Epidermal melanocyte (primary cell): ENCODE data around the gene CACNA1H.
"Not testable (repeated sequence)": the region's sequence is repeated elsewhere in the genome, so short reads cannot be mapped to it uniquely, and the experiment has no call there.

Experiments used
- DNase-seq: peaks from one replicate; pipeline ENCODE4 v3.0.0; 2011; ENCODE audit warnings: low spot score; ENCODE audit not compliant: insufficient read length

CACNA1H gene

GRCh38 chr16:1190789-1191188, 37.9 kb downstream of the CACNA1H start:
- not testable (repeated sequence) for DNase-seq

DNA sequence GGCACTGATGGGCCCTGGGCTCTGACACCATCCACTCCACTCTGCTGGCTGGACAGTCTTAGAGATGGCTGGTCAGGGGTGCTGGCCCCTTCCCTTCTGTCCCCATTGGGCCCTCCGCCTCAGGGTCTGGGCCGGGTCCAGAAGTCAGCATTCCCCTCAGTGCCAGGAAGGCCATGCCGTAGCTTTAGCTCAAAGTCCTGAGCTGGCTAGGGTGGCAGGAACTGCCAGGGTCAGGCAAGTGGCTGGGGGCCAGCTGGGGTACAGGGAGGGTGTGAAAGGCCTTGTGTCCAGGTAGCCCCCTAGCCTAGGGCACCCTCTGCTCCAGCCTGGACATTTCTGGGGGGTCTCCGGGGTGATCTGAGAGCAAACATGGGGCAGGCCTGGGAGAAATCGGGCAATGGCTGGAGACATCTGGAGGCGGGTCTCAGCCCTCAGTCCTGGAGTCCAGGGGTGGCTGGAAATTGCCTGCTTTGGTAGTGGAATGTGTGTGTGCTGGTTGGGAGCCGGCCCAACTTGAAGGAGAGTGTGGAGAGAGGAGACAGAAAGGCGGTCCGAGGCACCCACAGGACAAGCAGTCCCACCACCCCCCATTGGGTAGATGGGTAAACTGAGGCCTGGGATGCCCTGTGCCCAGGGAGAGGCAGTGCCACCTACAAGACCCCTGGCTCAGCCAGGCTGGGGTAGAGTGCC, 39.6 kb downstream of the CACNA1H start:
- DNase-seq = no peak

DNA sequence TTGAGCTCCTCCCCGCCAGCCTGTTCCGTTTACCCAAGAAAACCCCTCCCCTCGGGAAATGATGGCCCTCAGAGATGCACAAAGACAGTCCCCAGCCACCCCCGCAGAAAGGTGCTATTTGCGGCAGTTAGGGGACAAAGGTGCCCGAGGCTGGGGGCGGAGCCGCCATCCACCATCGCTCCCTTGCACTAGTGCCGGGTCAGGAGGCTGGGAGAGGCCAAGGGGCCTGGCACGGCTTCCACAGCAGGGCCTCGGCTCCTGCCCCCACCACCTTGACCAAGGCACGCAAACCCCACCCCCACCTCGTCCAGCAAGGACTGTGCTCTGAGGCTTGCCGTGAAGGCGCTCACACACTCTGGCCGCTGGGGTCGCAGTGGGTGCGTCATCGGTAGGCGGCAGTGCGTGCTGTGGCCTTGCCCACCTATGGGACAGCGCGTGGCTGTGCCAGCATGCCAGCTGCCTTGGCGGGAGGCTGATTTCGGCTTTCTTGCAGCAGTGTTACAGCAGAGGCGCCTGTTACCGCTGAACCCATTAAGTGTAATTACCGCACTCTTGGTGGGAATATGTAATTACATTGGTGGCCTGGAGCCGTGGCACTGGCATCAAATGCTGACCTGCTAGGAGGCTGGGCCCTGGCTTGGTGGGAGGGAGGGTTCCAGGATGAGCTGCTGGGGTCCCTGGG, 40.4 kb downstream of the CACNA1H start:
- DNase-seq = no peak

DNA sequence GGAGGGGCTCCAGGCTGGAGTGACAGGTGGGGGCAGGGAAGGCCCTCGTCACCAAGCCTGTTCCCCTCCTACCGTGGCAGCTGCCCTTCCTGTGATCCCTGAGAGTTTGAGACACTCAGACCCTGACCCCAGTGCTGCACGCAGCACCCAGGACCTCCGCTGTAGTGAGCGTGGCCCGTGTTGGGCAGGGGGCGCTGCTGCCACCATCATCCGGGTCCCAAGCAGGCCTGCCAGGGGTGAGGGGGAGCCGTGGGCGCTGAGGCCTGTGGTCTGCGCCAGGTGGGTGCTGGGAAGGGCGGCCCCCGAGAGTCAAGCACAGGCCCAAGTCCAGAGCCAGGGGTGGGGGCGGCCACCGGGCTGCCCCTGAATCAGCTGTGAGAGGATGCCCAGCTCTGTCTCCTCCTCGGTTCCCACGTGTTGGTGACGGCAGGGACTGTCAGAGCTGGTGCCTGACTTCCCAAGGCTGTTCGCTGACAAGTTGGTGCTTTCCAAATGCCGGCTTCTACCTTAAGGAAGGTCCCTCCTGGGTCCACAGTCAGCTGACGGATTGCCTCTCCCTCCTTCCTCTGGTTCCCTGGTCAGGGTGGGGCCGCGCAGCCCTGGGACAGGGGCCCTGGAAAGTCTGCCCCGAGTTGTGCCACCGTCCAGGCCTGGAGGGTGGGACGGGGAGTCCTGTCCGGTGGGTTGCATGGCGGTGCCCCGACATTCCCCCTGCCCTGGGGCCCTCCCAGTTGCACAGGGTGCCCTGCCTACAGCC, 41.1 kb downstream of the CACNA1H start:
- DNase-seq = no peak

DNA sequence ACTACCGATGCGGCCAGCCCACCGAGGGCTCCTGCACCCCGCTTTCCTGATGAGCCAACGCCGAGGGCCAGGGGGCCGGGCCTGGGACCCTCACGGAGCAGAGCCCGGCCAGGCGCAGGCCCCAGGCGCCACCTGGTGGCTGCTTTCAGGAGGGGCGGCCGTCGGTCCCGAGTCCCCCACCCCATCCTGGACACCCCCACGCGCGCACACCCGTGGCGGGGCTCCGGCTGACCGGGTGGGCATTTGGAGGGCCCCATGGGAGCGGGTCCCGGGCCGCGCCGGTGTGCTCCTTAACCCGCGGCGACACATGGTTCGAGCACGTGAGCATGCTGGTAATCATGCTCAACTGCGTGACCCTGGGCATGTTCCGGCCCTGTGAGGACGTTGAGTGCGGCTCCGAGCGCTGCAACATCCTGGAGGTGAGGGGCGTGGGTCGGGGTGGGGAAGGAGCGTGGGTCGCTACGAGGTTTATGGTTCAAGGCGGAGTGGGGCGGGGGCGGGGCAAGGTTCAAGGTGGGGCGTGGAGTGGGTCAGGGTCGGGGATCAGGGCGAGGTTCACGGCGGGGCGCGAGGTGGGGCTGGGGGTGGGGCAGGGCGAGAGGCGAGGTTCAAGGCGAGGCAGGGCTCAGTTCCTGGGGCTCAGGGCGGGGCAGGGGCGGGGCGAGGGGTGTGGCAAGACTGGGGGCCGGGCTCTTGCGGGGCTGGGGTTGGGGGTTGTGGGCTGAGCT, 41.9 kb downstream of the CACNA1H start:
- DNase-seq = no peak

GRCh38 chr16:1195393-1195666, 42.4 kb downstream of the CACNA1H start:
- DNase-seq = no peak

DNA sequence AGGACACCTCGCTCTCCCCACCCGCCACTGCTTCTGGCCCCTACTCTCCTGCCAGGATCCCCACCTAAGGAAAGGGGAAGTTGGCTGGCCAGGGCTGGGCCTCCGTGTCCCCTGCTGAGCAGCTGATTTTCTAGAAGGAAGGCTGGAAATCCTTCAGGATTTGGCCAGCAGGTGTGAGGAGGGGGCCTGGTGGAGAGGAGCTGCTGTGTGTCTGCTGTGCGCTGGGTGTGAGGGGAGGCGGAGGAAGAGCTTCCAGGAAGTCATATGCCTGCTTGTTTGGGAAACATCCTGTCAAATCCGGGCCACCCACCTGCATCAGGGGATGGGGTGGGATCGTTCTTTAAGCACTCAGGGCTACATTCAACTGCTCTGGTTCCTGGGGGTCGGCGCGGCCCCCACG, 43.6 kb downstream of the CACNA1H start:
- no peak for DNase-seq

GRCh38 chr16:1197237-1197866, 44.4 kb downstream of the CACNA1H start:
- no peak for DNase-seq

DNA sequence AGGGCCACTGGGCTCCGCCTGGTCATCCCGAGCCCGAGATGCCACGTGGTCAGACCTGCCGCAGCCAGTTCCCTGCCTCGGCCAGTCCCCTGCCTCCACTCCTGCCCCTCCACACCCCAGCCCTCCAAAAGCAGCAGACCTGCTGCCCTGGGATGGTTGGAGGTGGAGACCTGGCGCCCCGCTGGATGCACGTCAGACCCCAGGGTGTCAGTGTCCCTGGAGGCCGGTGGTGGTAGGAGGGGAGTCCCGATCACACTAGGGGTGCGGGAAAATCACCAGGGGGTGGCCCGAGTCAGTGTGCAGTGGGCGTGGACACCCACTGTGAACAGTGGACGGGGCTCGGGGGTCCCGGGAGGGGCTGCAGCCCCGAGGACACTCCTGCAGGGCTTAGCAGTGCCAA, 45.3 kb downstream of the CACNA1H start:
- DNase-seq = no peak

DNA sequence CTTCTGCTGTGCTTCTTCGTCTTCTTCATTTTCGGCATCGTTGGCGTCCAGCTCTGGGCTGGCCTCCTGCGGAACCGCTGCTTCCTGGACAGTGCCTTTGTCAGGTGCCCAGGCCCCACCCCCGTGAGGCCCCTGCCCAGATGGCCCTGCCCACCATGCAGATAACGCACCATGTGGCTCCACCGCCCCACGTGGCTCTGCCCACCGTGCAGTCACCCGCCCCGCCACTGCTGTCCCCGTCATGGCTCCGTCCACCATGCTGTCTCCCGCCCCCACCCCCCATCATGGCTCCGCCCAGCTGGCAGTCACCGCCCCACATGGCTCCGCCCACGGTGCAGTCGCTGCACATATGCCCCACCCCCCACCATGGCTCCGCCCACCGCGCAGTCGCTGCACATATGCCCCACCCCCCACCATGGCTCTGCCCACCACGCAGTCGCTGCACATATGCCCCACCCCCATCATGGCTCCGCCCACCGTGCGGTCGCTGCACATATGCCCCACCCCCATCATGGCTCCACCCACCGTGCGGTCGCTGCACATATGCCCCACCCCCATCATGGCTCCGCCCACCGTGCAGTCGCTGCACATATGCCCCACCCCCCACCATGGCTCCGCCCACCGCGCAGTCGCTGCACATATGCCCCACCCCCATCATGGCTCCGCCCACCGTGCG, 45.9 kb downstream of the CACNA1H start:
- not testable (repeated sequence) for DNase-seq

GRCh38 chr16:1199347-1200013, 46.6 kb downstream of the CACNA1H start:
- DNase-seq = no peak

GRCh38 chr16:1200014-1200627, 47.2 kb downstream of the CACNA1H start:
- no peak for DNase-seq

- no peak for DNase-seq
Measured at GRCh38 chr16:1201444-1201843, 48.5 kb downstream of the CACNA1H start.

DNA sequence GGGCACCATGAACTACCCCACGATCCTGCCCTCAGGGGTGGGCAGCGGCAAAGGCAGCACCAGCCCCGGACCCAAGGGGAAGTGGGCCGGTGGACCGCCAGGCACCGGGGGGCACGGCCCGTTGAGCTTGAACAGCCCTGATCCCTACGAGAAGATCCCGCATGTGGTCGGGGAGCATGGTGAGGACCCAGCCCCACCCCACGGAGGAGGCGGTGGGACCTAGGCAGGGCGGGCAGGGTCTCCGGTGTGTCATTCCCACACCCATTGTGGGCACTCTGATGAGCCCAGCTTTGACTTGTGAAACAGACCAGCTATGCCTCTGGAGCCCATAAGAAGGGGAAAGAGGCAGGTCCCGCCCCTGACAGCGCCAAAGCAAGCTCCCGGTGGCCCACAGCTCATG, 49.4 kb downstream of the CACNA1H start:
- no peak for DNase-seq

DNA sequence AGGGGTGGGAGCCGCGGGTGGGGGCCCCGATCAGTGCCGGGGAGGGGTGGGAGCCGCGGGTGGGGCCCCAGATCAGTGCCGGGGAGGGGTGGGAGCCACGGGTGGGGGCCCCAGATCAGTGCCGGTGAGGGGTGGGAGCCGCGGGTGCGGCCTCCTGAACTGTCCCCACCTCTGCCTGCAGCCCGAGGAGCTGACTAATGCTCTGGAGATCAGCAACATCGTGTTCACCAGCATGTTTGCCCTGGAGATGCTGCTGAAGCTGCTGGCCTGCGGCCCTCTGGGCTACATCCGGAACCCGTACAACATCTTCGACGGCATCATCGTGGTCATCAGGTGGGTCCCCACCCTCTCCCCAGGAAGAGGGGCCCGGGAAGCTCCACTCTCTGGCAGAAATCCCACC, 52.0 kb downstream of the CACNA1H start:
- DNase-seq = no peak

DNA sequence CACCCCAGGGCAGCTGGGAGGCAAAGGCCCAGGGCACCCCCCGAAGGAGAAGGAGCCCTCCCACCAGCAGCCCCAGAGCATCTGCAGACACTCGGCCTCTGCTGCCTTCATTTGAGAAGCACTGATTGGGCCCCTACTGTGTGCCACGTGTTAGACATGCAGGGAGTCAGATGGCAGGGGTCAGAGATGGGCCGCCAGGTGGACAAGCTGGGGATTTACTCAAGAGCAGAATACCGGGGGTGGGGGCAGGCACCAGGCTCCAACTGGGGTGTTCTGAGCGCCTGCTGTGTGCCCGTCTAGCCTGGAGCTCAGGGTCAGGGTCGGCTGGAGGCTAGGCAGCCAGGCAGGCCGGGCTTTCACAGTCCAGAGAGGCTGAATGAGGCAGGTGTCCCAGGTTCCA, 53.4 kb downstream of the CACNA1H start:
- no peak for DNase-seq

- no peak for DNase-seq
Measured at GRCh38 chr16:1206786-1207185, 53.9 kb downstream of the CACNA1H start.

- DNase-seq = no peak
Measured at GRCh38 chr16:1208239-1208830, 55.4 kb downstream of the CACNA1H start.

- DNase-seq = no peak
Measured at GRCh38 chr16:1209081-1209480, 56.2 kb downstream of the CACNA1H start.

DNA sequence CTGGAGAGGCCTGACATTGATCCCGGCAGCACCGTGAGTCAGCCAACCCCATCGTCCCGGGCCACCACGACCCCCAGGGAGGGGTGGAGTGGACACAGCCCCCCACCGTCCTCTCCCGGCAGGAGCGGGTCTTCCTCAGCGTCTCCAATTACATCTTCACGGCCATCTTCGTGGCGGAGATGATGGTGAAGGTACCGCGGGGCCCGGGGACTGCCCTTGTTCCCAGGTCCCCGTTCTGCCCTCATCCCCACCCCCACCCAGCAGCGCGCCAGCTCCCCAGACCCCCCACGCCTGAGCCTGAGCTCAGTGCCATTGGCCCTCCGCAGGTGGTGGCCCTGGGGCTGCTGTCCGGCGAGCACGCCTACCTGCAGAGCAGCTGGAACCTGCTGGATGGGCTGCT, 57.6 kb downstream of the CACNA1H start:
- DNase-seq = no peak
